HepG2 (cell line): ENCODE results near the gene MAPRE3. TPM values are rescaled to one million over a fixed set of nuclear protein-coding genes. Genes with fewer than 3 reads are reported as not detected.

Experiments used
- CENPX ChIP-seq: sonication (generic); formaldehyde crosslinking; IDR thresholded peaks from 2 replicates; pipeline ENCODE4 v1.9.0; 2021; ENCODE audit warnings: mild to moderate bottlenecking, missing genetic modification reagents, moderate library complexity
- ESRRA ChIP-seq: sonication (generic); formaldehyde crosslinking; IDR thresholded peaks from 2 replicates; pipeline ENCODE4 v1.5.1; 2020; ENCODE audit warnings: mild to moderate bottlenecking, low read depth, missing genetic modification reagents
- FLYWCH1 ChIP-seq: sonication (generic); formaldehyde crosslinking; IDR thresholded peaks from 2 replicates; pipeline ENCODE4 v1.8.1; 2023; ENCODE audit warnings: mild to moderate bottlenecking, missing genetic modification reagents
- HNRNPH1 ChIP-seq: fragments of 200-400 bp; formaldehyde crosslinking; optimal IDR thresholded peaks from 2 replicates; pipeline ENCODE3; 2017; ENCODE audit warnings: mild to moderate bottlenecking, low read depth, low read length
- MBNL3 ChIP-seq: fragments of 250-450 bp; sonication (Bioruptor Pico); conservative IDR thresholded peaks from 2 replicates; pipeline ENCODE4 v1.8.0; 2022; ENCODE audit warnings: mild to moderate bottlenecking, inconsistent platforms
- NAIF1 ChIP-seq: sonication (generic); formaldehyde crosslinking; IDR thresholded peaks from 2 replicates; pipeline ENCODE4 v1.5.0; 2020; ENCODE audit warnings: mild to moderate bottlenecking, missing genetic modification reagents, borderline replicate concordance
- SIX4 ChIP-seq: sonication (generic); formaldehyde crosslinking; IDR thresholded peaks from 2 replicates; pipeline ENCODE4 v1.4.0; 2020; ENCODE audit warnings: missing genetic modification reagents
- SMAD1 ChIP-seq: sonication (generic); formaldehyde crosslinking; IDR thresholded peaks from 2 replicates; pipeline ENCODE4 v1.4.0; 2020; ENCODE audit warnings: missing genetic modification reagents, low read depth, mild to moderate bottlenecking, borderline replicate concordance
- SMAD9 ChIP-seq: sonication (generic); formaldehyde crosslinking; IDR thresholded peaks from 2 replicates; pipeline ENCODE4 v1.5.1; 2020; ENCODE audit warnings: mild to moderate bottlenecking, missing genetic modification reagents
- SNRNP70 ChIP-seq: fragments of 200-400 bp; formaldehyde crosslinking; IDR thresholded peaks from 2 replicates; pipeline ENCODE4 v1.6.1; 2017; ENCODE audit warnings: mild to moderate bottlenecking, low read depth, low read length, moderate library complexity
- ZKSCAN8 ChIP-seq: IDR thresholded peaks from 2 replicates; pipeline ENCODE4 v1.6.1; 2016; ENCODE audit warnings: borderline replicate concordance, missing genetic modification reagents, missing compliant biosample characterization
- ZNF230 ChIP-seq: sonication (generic); formaldehyde crosslinking; IDR thresholded peaks from 2 replicates; pipeline ENCODE4 v1.4.0; 2020; ENCODE audit warnings: mild to moderate bottlenecking, missing genetic modification reagents
- ZNF296 ChIP-seq: sonication (generic); formaldehyde crosslinking; conservative IDR thresholded peaks from 2 replicates; pipeline ENCODE4 v1.5.0; 2020; ENCODE audit warnings: mild to moderate bottlenecking, missing genetic modification reagents
- ZNF33B ChIP-seq: sonication (generic); formaldehyde crosslinking; IDR thresholded peaks from 2 replicates; pipeline ENCODE4 v1.5.1; 2020; ENCODE audit warnings: mild to moderate bottlenecking, missing genetic modification reagents
- ZNF549 ChIP-seq: sonication (generic); formaldehyde crosslinking; IDR thresholded peaks from 2 replicates; pipeline ENCODE4 v1.5.0; 2020; ENCODE audit warnings: missing genetic modification reagents
- ZNF567 ChIP-seq: sonication (generic); formaldehyde crosslinking; IDR thresholded peaks from 2 replicates; pipeline ENCODE4 v1.8.1; 2023; ENCODE audit warnings: mild to moderate bottlenecking, missing genetic modification reagents, borderline replicate concordance
- polyA plus RNA-seq, 8 experiments: library from polyadenylated mRNA; depleted of rRNA in 3 of 8; stranded (reverse) in 7 of 8; unstranded in 1 of 8; fragments of >200 nt; fragmentation: Illumina TruSeq in 4 of 8; extraction: Trizol in 4 of 8; gene quantifications; 2 replicates each; pipeline versions ENCODE4 v1.2.1 to v1.2.3, GENCODE V29; 2011 to 2016; ENCODE audit warnings: low read depth in 4 of 8, missing spikeins in 1 of 8, mixed read lengths in 1 of 8; ENCODE audit not compliant: insufficient read depth in 1 of 8
- total RNA-seq, 5 experiments: library from RNA; depleted of rRNA; stranded (reverse); fragments of >200 nt; fragmentation: Illumina TruSeq; extraction: Trizol; gene quantifications; 2 replicates each; pipeline ENCODE4 v1.2.3, GENCODE V29; 2016; ENCODE audit warnings: low read depth in 1 of 5
- TF ChIP-seq, protein P1 (sequence below): sonication (generic); formaldehyde crosslinking; IDR thresholded peaks from 2 replicates; pipeline ENCODE4 v1.9.0; 2021; ENCODE audit warnings: missing genetic modification reagents, mild to moderate bottlenecking, borderline replicate concordance
- TF ChIP-seq, protein P2 (sequence below), 2 experiments: sonication (generic) in 1 of 2; formaldehyde crosslinking in 1 of 2; IDR thresholded peaks; 2 replicates each; pipeline versions ENCODE4 v1.5.1 to v1.6.1; 2011 to 2020; ENCODE audit warnings: borderline replicate concordance in 1 of 2, low read depth in 1 of 2, low read length in 1 of 2, mild to moderate bottlenecking in 1 of 2, missing genetic modification reagents in 1 of 2, moderate library complexity in 1 of 2
- TF ChIP-seq, protein P3 (sequence below): sonication (generic); formaldehyde crosslinking; IDR thresholded peaks from 2 replicates; pipeline ENCODE4 v1.4.0; 2020; ENCODE audit warnings: mild to moderate bottlenecking, missing genetic modification reagents

Gene MAPRE3
- total and polyA plus RNA-seq, 2 of the 13 experiments (the other 11 are each of a cell fraction or from before 2014, with no cell fraction given): 0.31 to 0.91 TPM

DNA sequence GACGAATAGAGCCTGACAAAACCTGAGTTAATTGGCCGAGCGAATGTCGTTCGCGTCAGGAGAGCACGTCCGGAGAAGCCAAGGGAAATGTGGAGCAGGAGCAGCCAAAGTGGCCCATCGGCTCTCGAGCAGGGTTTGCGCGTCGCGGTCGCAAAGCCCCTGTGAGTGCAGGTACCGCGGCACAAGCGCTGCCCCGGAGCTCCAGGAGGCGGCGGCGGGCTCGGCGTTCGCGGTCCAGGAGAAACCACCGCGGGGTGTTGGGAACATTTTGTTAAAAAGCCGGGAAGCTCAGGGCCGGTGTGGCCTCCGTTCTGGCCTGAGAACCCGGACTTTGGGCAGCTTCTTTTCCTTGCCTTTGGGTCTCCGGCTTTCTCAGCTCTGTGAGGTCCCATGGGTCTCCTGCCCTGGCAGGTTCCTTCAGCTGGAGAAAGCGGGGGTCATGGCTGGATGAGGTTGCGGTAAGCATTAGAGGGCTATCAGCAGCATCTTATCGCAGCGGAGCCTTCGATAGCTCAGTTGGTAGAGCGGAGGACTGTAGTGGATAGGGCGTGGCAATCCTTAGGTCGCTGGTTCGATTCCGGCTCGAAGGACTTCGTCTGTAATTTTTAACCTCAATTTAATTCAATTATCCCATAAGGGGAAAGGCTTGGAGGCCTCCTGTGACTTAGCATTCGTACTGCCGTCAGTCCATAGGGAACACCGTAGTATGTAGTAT is 80.0 kb downstream of the MAPRE3 start (continued):
- TF ChIP-seq ZNF549 (CRISPR knock-in tag) (no peak), ESRRA (CRISPR knock-in tag) (peak; percentile 63; the same call in 1 of the 2 replicates), MBNL3 (0 out of 2 replicates have a peak, but pooled peaks have one; percentile 50), ZKSCAN8 (CRISPR knock-in tag) (no peak; the same call in none of the 2 replicates), ZNF230 (CRISPR knock-in tag) (peak; percentile 2; the same call in 1 of the 2 replicates), ZNF567 (CRISPR knock-in tag) (no peak; the same call in 1 of the 2 replicates), SIX4 (CRISPR knock-in tag) (peak; percentile 69; the same call in 1 of the 2 replicates), ZNF33B (CRISPR knock-in tag) (peak; percentile 50; the same call in 1 of the 2 replicates), HNRNPH1 (no peak), FLYWCH1 (CRISPR knock-in tag) (no peak; the same call in 1 of the 2 replicates), ZNF296 (CRISPR knock-in tag) (no peak), CENPX (CRISPR knock-in tag) (no peak), NAIF1 (CRISPR knock-in tag) (no peak), SNRNP70 (no peak), SMAD1 (no peak; the same call in 1 of the 2 replicates), SMAD9 (CRISPR knock-in tag) (0 out of 2 replicates have a peak, but pooled peaks have one; percentile 44)
- TF ChIP-seq, protein P1, sequence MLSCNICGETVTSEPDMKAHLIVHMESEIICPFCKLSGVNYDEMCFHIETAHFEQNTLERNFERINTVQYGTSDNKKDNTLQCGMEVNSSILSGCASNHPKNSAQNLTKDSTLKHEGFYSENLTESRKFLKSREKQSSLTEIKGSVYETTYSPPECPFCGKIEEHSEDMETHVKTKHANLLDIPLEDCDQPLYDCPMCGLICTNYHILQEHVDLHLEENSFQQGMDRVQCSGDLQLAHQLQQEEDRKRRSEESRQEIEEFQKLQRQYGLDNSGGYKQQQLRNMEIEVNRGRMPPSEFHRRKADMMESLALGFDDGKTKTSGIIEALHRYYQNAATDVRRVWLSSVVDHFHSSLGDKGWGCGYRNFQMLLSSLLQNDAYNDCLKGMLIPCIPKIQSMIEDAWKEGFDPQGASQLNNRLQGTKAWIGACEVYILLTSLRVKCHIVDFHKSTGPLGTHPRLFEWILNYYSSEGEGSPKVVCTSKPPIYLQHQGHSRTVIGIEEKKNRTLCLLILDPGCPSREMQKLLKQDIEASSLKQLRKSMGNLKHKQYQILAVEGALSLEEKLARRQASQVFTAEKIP (CRISPR knock-in tag): 0 out of 2 replicates have a peak, but pooled peaks have one; percentile 42
- TF ChIP-seq, protein P2, sequence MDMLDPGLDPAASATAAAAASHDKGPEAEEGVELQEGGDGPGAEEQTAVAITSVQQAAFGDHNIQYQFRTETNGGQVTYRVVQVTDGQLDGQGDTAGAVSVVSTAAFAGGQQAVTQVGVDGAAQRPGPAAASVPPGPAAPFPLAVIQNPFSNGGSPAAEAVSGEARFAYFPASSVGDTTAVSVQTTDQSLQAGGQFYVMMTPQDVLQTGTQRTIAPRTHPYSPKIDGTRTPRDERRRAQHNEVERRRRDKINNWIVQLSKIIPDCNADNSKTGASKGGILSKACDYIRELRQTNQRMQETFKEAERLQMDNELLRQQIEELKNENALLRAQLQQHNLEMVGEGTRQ (IDR thresholded peaks at IDR 0.05; ENCODE audit: low read depth, low read length): no peak
- TF ChIP-seq, protein P2 (CRISPR knock-in tag; IDR thresholded peaks at IDR 0.05; ENCODE audit: borderline replicate concordance): peak; percentile 38; the same call in 1 of the 2 replicates
- TF ChIP-seq, protein P3, sequence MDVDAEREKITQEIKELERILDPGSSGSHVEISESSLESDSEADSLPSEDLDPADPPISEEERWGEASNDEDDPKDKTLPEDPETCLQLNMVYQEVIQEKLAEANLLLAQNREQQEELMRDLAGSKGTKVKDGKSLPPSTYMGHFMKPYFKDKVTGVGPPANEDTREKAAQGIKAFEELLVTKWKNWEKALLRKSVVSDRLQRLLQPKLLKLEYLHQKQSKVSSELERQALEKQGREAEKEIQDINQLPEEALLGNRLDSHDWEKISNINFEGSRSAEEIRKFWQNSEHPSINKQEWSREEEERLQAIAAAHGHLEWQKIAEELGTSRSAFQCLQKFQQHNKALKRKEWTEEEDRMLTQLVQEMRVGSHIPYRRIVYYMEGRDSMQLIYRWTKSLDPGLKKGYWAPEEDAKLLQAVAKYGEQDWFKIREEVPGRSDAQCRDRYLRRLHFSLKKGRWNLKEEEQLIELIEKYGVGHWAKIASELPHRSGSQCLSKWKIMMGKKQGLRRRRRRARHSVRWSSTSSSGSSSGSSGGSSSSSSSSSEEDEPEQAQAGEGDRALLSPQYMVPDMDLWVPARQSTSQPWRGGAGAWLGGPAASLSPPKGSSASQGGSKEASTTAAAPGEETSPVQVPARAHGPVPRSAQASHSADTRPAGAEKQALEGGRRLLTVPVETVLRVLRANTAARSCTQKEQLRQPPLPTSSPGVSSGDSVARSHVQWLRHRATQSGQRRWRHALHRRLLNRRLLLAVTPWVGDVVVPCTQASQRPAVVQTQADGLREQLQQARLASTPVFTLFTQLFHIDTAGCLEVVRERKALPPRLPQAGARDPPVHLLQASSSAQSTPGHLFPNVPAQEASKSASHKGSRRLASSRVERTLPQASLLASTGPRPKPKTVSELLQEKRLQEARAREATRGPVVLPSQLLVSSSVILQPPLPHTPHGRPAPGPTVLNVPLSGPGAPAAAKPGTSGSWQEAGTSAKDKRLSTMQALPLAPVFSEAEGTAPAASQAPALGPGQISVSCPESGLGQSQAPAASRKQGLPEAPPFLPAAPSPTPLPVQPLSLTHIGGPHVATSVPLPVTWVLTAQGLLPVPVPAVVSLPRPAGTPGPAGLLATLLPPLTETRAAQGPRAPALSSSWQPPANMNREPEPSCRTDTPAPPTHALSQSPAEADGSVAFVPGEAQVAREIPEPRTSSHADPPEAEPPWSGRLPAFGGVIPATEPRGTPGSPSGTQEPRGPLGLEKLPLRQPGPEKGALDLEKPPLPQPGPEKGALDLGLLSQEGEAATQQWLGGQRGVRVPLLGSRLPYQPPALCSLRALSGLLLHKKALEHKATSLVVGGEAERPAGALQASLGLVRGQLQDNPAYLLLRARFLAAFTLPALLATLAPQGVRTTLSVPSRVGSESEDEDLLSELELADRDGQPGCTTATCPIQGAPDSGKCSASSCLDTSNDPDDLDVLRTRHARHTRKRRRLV (CRISPR knock-in tag): peak; percentile 88
